Gastroesophageal sphincter (tissue), 4 donors: Measurements from ENCODE around the gene UHRF1. TPM values are rescaled to one million over a fixed set of nuclear protein-coding genes. Genes with fewer than 3 reads are reported as not detected.
"Not testable (repeated sequence)": the region's sequence is repeated elsewhere in the genome, so short reads cannot be mapped to it uniquely, and the experiment has no call there.

Experiments
- ATAC-seq: fragments of 150-250 bp; one replicate; pipeline ENCODE4 v1.9.1; 2016; ENCODE audit warnings: mild to moderate bottlenecking, moderate library complexity
- H3K27ac ChIP-seq, 4 donors: fragments of 200-600 bp; sonication (generic) in 3 of 4; 1 replicate in 3 of 4; 2 replicates in 1 of 4; pipeline ENCODE4 v1.5.1; 2016 to 2019
- H3K27me3 ChIP-seq: fragments of 200-600 bp; sonication (generic); one replicate; pipeline ENCODE4 v1.5.1; 2019
- H3K36me3 ChIP-seq, 2 donors: fragments of 200-600 bp; sonication (generic); one replicate each; pipeline ENCODE4 v1.5.1; 2019; ENCODE audit warnings: control low read depth in 1 of 2
- H3K4me1 ChIP-seq, 3 donors: fragments of 200-600 bp; sonication (generic); 1 replicate in 2 of 3; 2 replicates in 1 of 3; pipeline ENCODE4 v1.5.1; 2016 to 2019; ENCODE audit warnings: control low read depth in 2 of 3
- H3K4me3 ChIP-seq, 2 donors: fragments of 200-600 bp; sonication (generic); one replicate each; pipeline ENCODE4 v1.5.1; 2019; ENCODE audit warnings: mild to moderate bottlenecking in 1 of 2, moderate library complexity in 1 of 2
- H3K9me3 ChIP-seq, 3 donors: fragments of 200-600 bp; sonication (generic); one replicate each; pipeline ENCODE4 v1.5.1; 2017 to 2019; ENCODE audit warnings: control low read depth in 2 of 3
- EP300 ChIP-seq: sonication (generic); formaldehyde crosslinking; IDR thresholded peaks from one replicate; pipeline ENCODE4 v1.6.1; 2017; ENCODE audit warnings: antibody characterized with exemption, mild to moderate bottlenecking
- POLR2A ChIP-seq, 2 donors: fragments of 450-650 bp; IDR thresholded peaks; one replicate each; pipeline ENCODE4 v1.6.1; 2017; ENCODE audit warnings: antibody characterized with exemption in 2 of 2, mild to moderate bottlenecking in 2 of 2, moderate library complexity in 1 of 2
- POLR2AphosphoS5 ChIP-seq: sonication (generic); formaldehyde crosslinking; IDR thresholded peaks from one replicate; pipeline ENCODE4 v1.6.1; 2017; ENCODE audit warnings: antibody characterized with exemption
- WGBS, 2 donors: methylation state at CpG; one replicate each; pipeline ENCODE4 v1.1.5; 2018; ENCODE audit warnings: low coverage in 1 of 2; 5-methylcytosine and 5-hydroxymethylcytosine counted together
- total RNA-seq, 4 donors: library from RNA; depleted of rRNA; stranded (reverse); fragments of >200 nt; gene quantifications; one replicate each; pipeline ENCODE4 v1.1.0, GENCODE V29; 2016
- TF ChIP-seq, protein P1 (sequence below), 4 experiments: fragments of 200-600 bp in 2 of 4; fragments of 450-650 bp in 2 of 4; sonication (generic) in 1 of 4; IDR thresholded peaks; one replicate each; pipeline ENCODE4 v1.5.1; 2017 to 2019; ENCODE audit warnings: antibody characterized with exemption in 4 of 4, mild to moderate bottlenecking in 2 of 4, moderate library complexity in 2 of 4

The UHRF1 gene
- total RNA-seq, 4 donors from 2014 or later: 0.58 to 1.4 (median 0.73) TPM

DNA sequence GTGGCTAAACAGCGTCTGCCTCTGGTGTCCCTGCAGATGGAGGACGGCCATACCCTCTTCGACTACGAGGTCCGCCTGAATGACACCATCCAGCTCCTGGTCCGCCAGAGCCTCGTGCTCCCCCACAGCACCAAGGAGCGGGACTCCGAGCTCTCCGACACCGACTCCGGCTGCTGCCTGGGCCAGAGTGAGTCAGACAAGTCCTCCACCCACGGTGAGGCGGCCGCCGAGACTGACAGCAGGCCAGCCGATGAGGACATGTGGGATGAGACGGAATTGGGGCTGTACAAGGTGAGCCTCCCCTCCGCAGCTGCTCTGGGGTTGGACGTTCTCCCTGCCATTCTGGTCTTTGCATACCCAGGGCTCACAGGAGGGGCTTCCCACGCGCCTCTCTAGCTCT is 19.9 kb downstream of the UHRF1 start:
- H3K4me1 ChIP-seq: no peaks in the 10 kb centered on the region
- no CpG with 5 or more reads among the region's 22 CpGs for WGBS, 2 donors
- H3K9me3 ChIP-seq: no peaks in the 10 kb centered on the region
- ATAC-seq: no peak
- TF ChIP-seq, protein P1, sequence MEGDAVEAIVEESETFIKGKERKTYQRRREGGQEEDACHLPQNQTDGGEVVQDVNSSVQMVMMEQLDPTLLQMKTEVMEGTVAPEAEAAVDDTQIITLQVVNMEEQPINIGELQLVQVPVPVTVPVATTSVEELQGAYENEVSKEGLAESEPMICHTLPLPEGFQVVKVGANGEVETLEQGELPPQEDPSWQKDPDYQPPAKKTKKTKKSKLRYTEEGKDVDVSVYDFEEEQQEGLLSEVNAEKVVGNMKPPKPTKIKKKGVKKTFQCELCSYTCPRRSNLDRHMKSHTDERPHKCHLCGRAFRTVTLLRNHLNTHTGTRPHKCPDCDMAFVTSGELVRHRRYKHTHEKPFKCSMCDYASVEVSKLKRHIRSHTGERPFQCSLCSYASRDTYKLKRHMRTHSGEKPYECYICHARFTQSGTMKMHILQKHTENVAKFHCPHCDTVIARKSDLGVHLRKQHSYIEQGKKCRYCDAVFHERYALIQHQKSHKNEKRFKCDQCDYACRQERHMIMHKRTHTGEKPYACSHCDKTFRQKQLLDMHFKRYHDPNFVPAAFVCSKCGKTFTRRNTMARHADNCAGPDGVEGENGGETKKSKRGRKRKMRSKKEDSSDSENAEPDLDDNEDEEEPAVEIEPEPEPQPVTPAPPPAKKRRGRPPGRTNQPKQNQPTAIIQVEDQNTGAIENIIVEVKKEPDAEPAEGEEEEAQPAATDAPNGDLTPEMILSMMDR (IDR thresholded peaks at IDR 0.05): no peak
- TF ChIP-seq EP300 (no peak), POLR2A (IDR thresholded peaks at IDR 0.05) (no peak), POLR2AphosphoS5 (no peak)
- H3K27ac ChIP-seq: no peak overlapping the region
- no peaks in the 10 kb centered on the region for H3K36me3 ChIP-seq
- no peak overlapping the region for H3K4me3 ChIP-seq
- no peaks in the 10 kb centered on the region for H3K27me3 ChIP-seq

DNA sequence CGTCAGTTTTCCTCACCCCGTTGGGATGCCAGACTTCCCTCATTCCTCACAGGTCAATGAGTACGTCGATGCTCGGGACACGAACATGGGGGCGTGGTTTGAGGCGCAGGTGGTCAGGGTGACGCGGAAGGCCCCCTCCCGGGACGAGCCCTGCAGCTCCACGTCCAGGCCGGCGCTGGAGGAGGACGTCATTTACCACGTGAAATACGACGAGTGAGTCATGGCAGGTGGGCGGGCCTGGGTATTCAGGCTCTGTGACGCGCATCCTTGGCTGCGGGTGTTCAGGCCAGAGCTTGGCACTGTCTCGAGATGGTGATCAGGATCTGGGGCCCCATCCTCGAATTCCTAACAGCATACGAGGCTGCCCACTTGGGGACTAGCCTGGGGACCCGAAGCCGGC is 21.4 kb downstream of the UHRF1 start:
- Histone ChIP-seq H3K27me3 (no peaks in the 10 kb centered on the region), H3K4me3 (no peak overlapping the region), H3K9me3 (no peaks in the 10 kb centered on the region), H3K4me1 (no peaks in the 10 kb centered on the region), H3K27ac (no peak overlapping the region), H3K36me3 (no peaks in the 10 kb centered on the region)
- 89 to 96% methylated on average over 5 of the region's 28 CpGs for WGBS, 2 donors
- no peak for ATAC-seq
- TF ChIP-seq POLR2AphosphoS5: no peak
- TF ChIP-seq POLR2A (IDR thresholded peaks at IDR 0.05): no peak
- no peak for TF ChIP-seq EP300
- TF ChIP-seq, protein P1 (IDR thresholded peaks at IDR 0.05): no peak

DNA sequence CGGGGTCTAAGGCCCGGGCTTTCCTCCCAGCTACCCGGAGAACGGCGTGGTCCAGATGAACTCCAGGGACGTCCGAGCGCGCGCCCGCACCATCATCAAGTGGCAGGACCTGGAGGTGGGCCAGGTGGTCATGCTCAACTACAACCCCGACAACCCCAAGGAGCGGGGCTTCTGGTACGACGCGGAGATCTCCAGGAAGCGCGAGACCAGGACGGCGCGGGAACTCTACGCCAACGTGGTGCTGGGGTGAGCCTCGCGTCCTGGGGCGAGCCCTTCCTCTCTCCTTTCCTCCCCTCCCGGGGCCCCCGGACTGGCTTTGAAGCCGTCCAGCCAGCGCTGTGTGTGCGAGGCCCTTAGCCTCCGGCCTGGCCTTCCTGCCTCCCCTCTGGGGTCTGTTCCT is 23.4 kb downstream of the UHRF1 start:
- TF ChIP-seq, protein P1 (IDR thresholded peaks at IDR 0.05): no peak
- TF ChIP-seq EP300: no peak
- TF ChIP-seq POLR2A (IDR thresholded peaks at IDR 0.05): no peak
- no peak for TF ChIP-seq POLR2AphosphoS5
- H3K4me1 ChIP-seq: no peaks in the 10 kb centered on the region
- 87 to 95% methylated on average over 6 to 11 of the region's 32 CpGs for WGBS, 2 donors
- ATAC-seq: no peak
- H3K27ac ChIP-seq: no peak overlapping the region
- H3K27me3 ChIP-seq: no peaks in the 10 kb centered on the region
- no peaks in the 10 kb centered on the region for H3K9me3 ChIP-seq
- no peaks in the 10 kb centered on the region for H3K36me3 ChIP-seq
- no peak overlapping the region for H3K4me3 ChIP-seq

DNA sequence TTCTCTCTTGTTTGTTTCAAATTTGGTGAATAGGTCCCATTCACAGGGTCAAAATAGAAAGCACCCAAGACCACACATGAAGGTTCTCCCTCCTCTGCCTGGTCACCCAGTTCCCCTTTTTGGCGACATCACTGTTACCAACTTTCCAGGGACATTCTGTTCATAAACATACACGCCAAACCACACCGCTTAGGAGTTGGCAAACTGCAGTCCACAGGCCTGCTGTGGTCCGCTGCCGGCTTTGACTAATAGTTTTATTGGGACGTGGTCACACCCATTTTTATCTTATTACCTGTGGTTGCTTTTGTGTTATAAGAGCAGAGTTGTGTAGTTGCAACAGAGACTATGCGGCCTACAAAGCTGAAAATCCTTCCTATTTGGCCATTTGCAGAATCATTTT is 24.2 kb downstream of the UHRF1 start:
- no peak overlapping the region for H3K4me3 ChIP-seq
- H3K27ac ChIP-seq: no peak overlapping the region
- H3K36me3 ChIP-seq: no peaks in the 10 kb centered on the region
- WGBS, 2 donors: 79 to 100% methylated on average over 3 of the region's 7 CpGs
- H3K9me3 ChIP-seq: no peaks in the 10 kb centered on the region
- no peak for TF ChIP-seq POLR2A (IDR thresholded peaks at IDR 0.05)
- TF ChIP-seq, protein P1 (IDR thresholded peaks at IDR 0.05): no peak
- no peak for TF ChIP-seq EP300
- no peaks in the 10 kb centered on the region for H3K4me1 ChIP-seq
- no peak for ATAC-seq
- H3K27me3 ChIP-seq: no peaks in the 10 kb centered on the region

DNA sequence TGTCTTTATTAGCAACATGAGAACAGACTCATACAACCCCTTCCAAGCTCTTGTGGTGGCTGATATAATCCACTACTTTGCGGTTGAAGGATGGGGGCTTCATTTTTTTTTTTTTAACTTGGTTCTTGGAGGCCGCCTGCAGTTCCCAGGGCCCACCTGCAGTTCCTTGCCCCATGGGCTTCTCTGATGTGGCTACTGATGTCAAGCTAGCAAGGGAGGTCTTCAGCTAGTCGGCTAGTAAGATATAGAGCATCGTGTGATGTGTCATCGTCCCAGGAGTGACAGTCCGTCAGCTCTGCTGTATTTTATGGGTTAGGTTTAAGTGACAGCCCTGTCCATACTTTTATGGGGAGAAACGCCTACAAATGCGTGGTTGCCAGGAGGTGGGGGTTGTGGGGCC is 26.1 kb downstream of the UHRF1 start:
- no peak for ATAC-seq
- Histone ChIP-seq H3K27me3 (no peaks in the 10 kb centered on the region), H3K27ac (no peak overlapping the region), H3K4me1 (no peaks in the 10 kb centered on the region), H3K36me3 (no peaks in the 10 kb centered on the region), H3K9me3 (no peaks in the 10 kb centered on the region), H3K4me3 (no peak overlapping the region)
- WGBS, 2 donors: 94 to 96% methylated on average over 3 of the region's 8 CpGs
- no peak for TF ChIP-seq EP300

DNA sequence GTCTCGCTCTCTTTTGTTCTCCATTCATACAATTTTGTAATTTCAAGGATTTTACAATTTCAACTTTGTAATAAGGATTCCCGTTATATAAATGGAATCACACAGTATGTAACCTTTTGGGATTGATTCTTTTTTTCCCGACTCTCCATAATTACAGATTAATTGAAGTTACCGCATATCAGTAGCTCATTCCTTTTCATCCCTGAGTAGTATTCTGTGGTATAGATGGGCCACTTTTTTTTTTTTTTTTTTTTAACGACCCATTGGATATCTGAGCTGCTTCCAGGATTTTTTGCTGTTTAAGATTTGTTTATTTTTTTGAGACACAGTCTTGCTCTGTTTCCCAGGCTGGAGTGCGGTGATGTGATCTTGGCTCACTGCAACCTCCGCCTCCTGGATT is 27.8 kb downstream of the UHRF1 start:
- Histone ChIP-seq H3K27ac (no peak overlapping the region), H3K9me3 (no peaks in the 10 kb centered on the region), H3K4me1 (no peaks in the 10 kb centered on the region), H3K36me3 (no peaks in the 10 kb centered on the region), H3K27me3 (no peaks in the 10 kb centered on the region), H3K4me3 (no peak overlapping the region)
- no peak for ATAC-seq
- no peak for TF ChIP-seq EP300
- TF ChIP-seq, protein P1 (IDR thresholded peaks at IDR 0.05): no peak
- TF ChIP-seq POLR2AphosphoS5: no peak
- TF ChIP-seq POLR2A (IDR thresholded peaks at IDR 0.05): no peak
- WGBS, 2 donors: 83% methylated on average over 1 to 5 of the region's 7 CpGs

DNA sequence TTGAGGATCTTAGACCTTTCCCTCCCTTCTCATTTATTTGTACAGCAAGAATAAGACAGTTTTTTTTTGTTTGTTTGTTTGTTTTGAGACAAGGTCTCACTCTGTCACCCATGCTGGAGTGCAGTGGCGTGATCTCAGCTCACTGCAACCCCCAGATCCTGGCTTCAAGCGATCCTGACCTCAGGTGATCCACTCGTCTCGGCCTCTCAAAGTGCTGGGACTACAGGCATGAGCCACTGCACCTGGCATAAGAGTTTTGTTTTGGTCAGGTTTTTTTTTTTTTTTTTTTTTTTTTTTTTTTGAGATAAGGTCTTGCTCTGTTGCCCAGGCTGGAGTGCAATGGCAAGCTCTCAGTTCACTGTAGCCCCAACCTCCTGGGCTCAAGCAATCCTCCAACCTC is 29.2 kb downstream of the UHRF1 start:
- H3K27me3 ChIP-seq, H3K4me3 ChIP-seq, ATAC-seq, H3K9me3 ChIP-seq, H3K27ac ChIP-seq, H3K4me1 ChIP-seq, H3K36me3 ChIP-seq: not testable (repeated sequence)
- 89 to 94% methylated on average over 3 to 4 of the region's 4 CpGs for WGBS, 2 donors
